IMR-90 (cell line): ENCODE results near the gene ATXN1. TPM values are rescaled to one million over a fixed set of nuclear protein-coding genes. Genes with fewer than 3 reads are reported as not detected.
A peak's percentile ranks its signal among the peaks of the same experiment; 100 is the strongest.

Experiments used
- ATAC-seq: fragments of 200-7000 bp; cut with Tn5 transposase; 2 replicates; pipeline ENCODE4 v1.9.1; 2020; ENCODE audit warnings: low read depth, mild to moderate bottlenecking, moderate library complexity
- BruUV-seq: library from RNA; stranded (reverse); fragments of 400-500 nt; replicated peaks from 2 replicates; lab custom pipeline; 2021; lab: Mats Ljungman, UMichigan
- CTCF ChIA-PET: fragments of 300-600 bp; formaldehyde crosslinking; extraction: SDS; loops from one replicate; lab custom pipeline; 2021; ENCODE audit warnings: antibody characterized with exemption; lab: Yijun Ruan, JAX
- POLR2A ChIA-PET: fragments of 300-600 bp; sonication (Branson Sonifier 250); formaldehyde crosslinking; loops from one replicate; lab custom pipeline; 2022; ENCODE audit warnings: antibody characterized with exemption; ENCODE audit not compliant: unreplicated experiment; lab: Charles Lee
- DNase-seq: peaks from one replicate; pipeline ENCODE4 v3.0.0; 2013
- H2AFZ ChIP-seq: replicated peaks from 2 replicates; pipeline ENCODE3; 2013; ENCODE audit warnings: low read length, mild to moderate bottlenecking; ENCODE audit not compliant: poor library complexity
- H2AK5ac ChIP-seq: 2 replicates; pipeline ENCODE4 v1.6.1; 2013; ENCODE audit warnings: low read depth, low read length, inconsistent platforms
- H2AK9ac ChIP-seq: replicated peaks from 2 replicates; pipeline ENCODE3; 2013; ENCODE audit warnings: mild to moderate bottlenecking, low read depth, low read length, moderate library complexity; ENCODE audit not compliant: poor library complexity
- H2BK120ac ChIP-seq: 2 replicates; pipeline ENCODE4 v1.6.1; 2013; ENCODE audit warnings: low read depth, low read length, inconsistent platforms
- H2BK15ac ChIP-seq: 3 replicates; pipeline ENCODE4 v1.6.1; 2013; ENCODE audit warnings: low read depth, low read length, inconsistent platforms
- H2BK20ac ChIP-seq: 2 replicates; pipeline ENCODE4 v1.6.1; 2013; ENCODE audit warnings: low read depth, mild to moderate bottlenecking, inconsistent platforms, low read length, moderate library complexity
- H2BK5ac ChIP-seq: 2 replicates; pipeline ENCODE4 v1.6.1; 2013; ENCODE audit warnings: mild to moderate bottlenecking, low read depth, low read length, inconsistent platforms; ENCODE audit not compliant: poor library complexity, severe bottlenecking
- H3K14ac ChIP-seq: replicated peaks from 2 replicates; pipeline ENCODE4 v1.6.1; 2013; ENCODE audit warnings: low read depth, low read length, inconsistent platforms
- H3K18ac ChIP-seq: 2 replicates; pipeline ENCODE4 v1.6.1; 2013; ENCODE audit warnings: low read depth, low read length, control low read depth
- H3K23ac ChIP-seq: 2 replicates; pipeline ENCODE4 v1.6.1; 2013; ENCODE audit warnings: low read depth, low read length, inconsistent platforms
- H3K27ac ChIP-seq: 2 replicates; pipeline ENCODE4 v1.5.1; 2013; ENCODE audit warnings: mild to moderate bottlenecking, control low read depth, low read length; ENCODE audit not compliant: insufficient read depth
- H3K27me3 ChIP-seq: 2 replicates; pipeline ENCODE4 v1.6.1; 2013; ENCODE audit warnings: low read length; ENCODE audit not compliant: control insufficient read depth, insufficient read depth
- H3K36me3 ChIP-seq: 2 replicates; pipeline ENCODE4 v1.6.1; 2013; ENCODE audit warnings: low read length, mixed read lengths; ENCODE audit not compliant: control insufficient read depth, insufficient read depth
- H3K4ac ChIP-seq: 2 replicates; pipeline ENCODE4 v1.6.1; 2013; ENCODE audit warnings: low read depth, low read length, inconsistent platforms
- H3K4me1 ChIP-seq: 2 replicates; pipeline ENCODE4 v1.6.1; 2013; ENCODE audit warnings: low read length, mixed read lengths; ENCODE audit not compliant: control insufficient read depth, insufficient read depth
- H3K4me2 ChIP-seq: 2 replicates; pipeline ENCODE4 v1.6.1; 2013; ENCODE audit warnings: low read depth, mild to moderate bottlenecking, control low read depth, low read length, moderate library complexity
- H3K4me3 ChIP-seq: 2 replicates; pipeline ENCODE4 v1.5.1; 2013; ENCODE audit warnings: low read depth, mild to moderate bottlenecking, control low read depth, low read length, moderate library complexity; ENCODE audit not compliant: insufficient read depth
- H3K56ac ChIP-seq: 2 replicates; pipeline ENCODE4 v1.6.1; 2013; ENCODE audit warnings: low read length, inconsistent platforms; ENCODE audit not compliant: insufficient read depth; ENCODE audit errors: extremely low read depth
- H3K79me1 ChIP-seq, 2 experiments: 2 replicates each; pipeline ENCODE4 v1.6.1; 2013; ENCODE audit warnings: low read length in 2 of 2, inconsistent platforms in 1 of 2, low read depth in 1 of 2
- H3K9ac ChIP-seq: 2 replicates; pipeline ENCODE4 v1.6.1; 2013; ENCODE audit warnings: low read depth, low read length, control low read depth
- H3K9me1 ChIP-seq: 2 replicates; pipeline ENCODE4 v1.6.1; 2013; ENCODE audit warnings: low read length, inconsistent platforms; ENCODE audit not compliant: insufficient read depth
- H3K9me3 ChIP-seq: 2 replicates; pipeline ENCODE4 v1.6.1; 2013; ENCODE audit warnings: low read length; ENCODE audit not compliant: control insufficient read depth, insufficient read depth
- H4K20me1 ChIP-seq: 2 replicates; pipeline ENCODE4 v1.6.1; 2013; ENCODE audit warnings: low read length, inconsistent platforms; ENCODE audit not compliant: insufficient read depth
- H4K5ac ChIP-seq: 2 replicates; pipeline ENCODE4 v1.6.1; 2013; ENCODE audit warnings: mild to moderate bottlenecking, low read depth, low read length, control low read depth
- H4K8ac ChIP-seq, 2 experiments: 2 replicates each; pipeline ENCODE4 v1.6.1; 2013; ENCODE audit warnings: low read depth in 2 of 2, low read length in 2 of 2, control low read depth in 1 of 2, inconsistent platforms in 1 of 2
- H4K91ac ChIP-seq: 2 replicates; pipeline ENCODE4 v1.6.1; 2013; ENCODE audit warnings: low read depth, low read length, inconsistent platforms; ENCODE audit not compliant: insufficient read depth
- BHLHE40 ChIP-seq: fragments of 150-350 bp; IDR thresholded peaks from 2 replicates; pipeline ENCODE4 v1.6.1; 2016; ENCODE audit warnings: mild to moderate bottlenecking, low read depth, low read length
- FOS ChIP-seq: fragments of 150-350 bp; IDR thresholded peaks from 2 replicates; pipeline ENCODE4 v1.6.1; 2016; ENCODE audit warnings: low read depth, low read length
- MAFK ChIP-seq: IDR thresholded peaks from 2 replicates; pipeline ENCODE4 v1.6.1; 2012; ENCODE audit warnings: low read depth, low read length, improper control_type of control experiment
- MXI1 ChIP-seq: IDR thresholded peaks from 2 replicates; pipeline ENCODE4 v1.6.1; 2012; ENCODE audit warnings: low read depth, mild to moderate bottlenecking, low read length, moderate library complexity, borderline replicate concordance
- POLR2A ChIP-seq: IDR thresholded peaks from 2 replicates; pipeline ENCODE4 v1.6.1; 2012; ENCODE audit warnings: mild to moderate bottlenecking, low read depth, low read length
- RAD21 ChIP-seq: IDR thresholded peaks from 2 replicates; pipeline ENCODE4 v1.6.1; 2012; ENCODE audit warnings: low read length, improper control_type of control experiment
- RFX5 ChIP-seq: IDR thresholded peaks from 2 replicates; pipeline ENCODE4 v1.8.0; 2012; ENCODE audit warnings: low read depth, mild to moderate bottlenecking, low read length, moderate library complexity
- SMC3 ChIP-seq: fragments of 150-350 bp; IDR thresholded peaks from 2 replicates; pipeline ENCODE4 v1.6.1; 2016; ENCODE audit warnings: low read depth, mild to moderate bottlenecking, antibody characterized with exemption, low read length, moderate library complexity
- WGBS, 2 experiments: methylation state at CpG; one replicate each; pipeline versions ENCODE4 v1.1.5 to v1.1.7; 2013; ENCODE audit warnings: missing lambda C conversion rate in 2 of 2; ENCODE audit not compliant: insufficient read length in 1 of 2; ENCODE audit errors: extremely low coverage in 2 of 2; 5-methylcytosine and 5-hydroxymethylcytosine counted together
- dilution Hi-C: fragments of 300-500 bp; cut with HindIII; formaldehyde crosslinking; loops from one replicate; pipeline ENCODE4 v1.14.3; 2018; ENCODE audit warnings: low sequenced_read_pairs; ENCODE audit not compliant: unreplicated experiment
- in situ Hi-C: fragments of 300-500 bp; cut with MboI; formaldehyde crosslinking; loops from 3 replicates; pipeline ENCODE4 v1.14.3; 2019; ENCODE audit warnings: low sequenced_read_pairs, inconsistent platforms, mixed read lengths
- intact Hi-C: fragments of 100-400 bp; cut with micrococcal nuclease; formaldehyde crosslinking; loops from 2 replicates; pipeline ENCODE4 v1.10.0; 2022
- polyA plus RNA-seq, 3 experiments: library from polyadenylated mRNA; depleted of rRNA; stranded (reverse); fragments of >200 nt; gene quantifications; 2 replicates each; pipeline ENCODE4 v1.2.3, GENCODE V29; 2012; ENCODE audit warnings: low replicate concordance in 1 of 3
- total RNA-seq: library from RNA; depleted of rRNA; stranded (reverse); fragments of >200 nt; gene quantifications from 2 replicates; pipeline ENCODE4 v1.2.3, GENCODE V29; 2012
- TF ChIP-seq, protein P1 (sequence below): fragments of 150-350 bp; IDR thresholded peaks from 2 replicates; pipeline ENCODE4 v1.6.1; 2016; ENCODE audit warnings: low read depth, mild to moderate bottlenecking, low read length, moderate library complexity, borderline replicate concordance

The ATXN1 gene
- total and polyA plus RNA-seq, 2 of the 4 experiments (the other 2 are of a cell fraction) = 7.3 to 11.1 TPM

GRCh38 chr6:16399158-16399557, 362.1 kb downstream of the ATXN1 start:
- TF ChIP-seq MXI1 (no peak), RAD21 (no peak), RFX5 (no peak), MAFK (no peak), SMC3 (no peak), POLR2A (no peak), FOS (no peak), BHLHE40 (no peak)
- TF ChIP-seq, protein P1, sequence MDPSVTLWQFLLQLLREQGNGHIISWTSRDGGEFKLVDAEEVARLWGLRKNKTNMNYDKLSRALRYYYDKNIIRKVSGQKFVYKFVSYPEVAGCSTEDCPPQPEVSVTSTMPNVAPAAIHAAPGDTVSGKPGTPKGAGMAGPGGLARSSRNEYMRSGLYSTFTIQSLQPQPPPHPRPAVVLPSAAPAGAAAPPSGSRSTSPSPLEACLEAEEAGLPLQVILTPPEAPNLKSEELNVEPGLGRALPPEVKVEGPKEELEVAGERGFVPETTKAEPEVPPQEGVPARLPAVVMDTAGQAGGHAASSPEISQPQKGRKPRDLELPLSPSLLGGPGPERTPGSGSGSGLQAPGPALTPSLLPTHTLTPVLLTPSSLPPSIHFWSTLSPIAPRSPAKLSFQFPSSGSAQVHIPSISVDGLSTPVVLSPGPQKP = no peak
- CTCF ChIA-PET = no interaction called here

More at GRCh38 chr6:16399158-16399557, 362.1 kb downstream of the ATXN1 start:
- Histone ChIP-seq H3K9me3 (no peaks in the 10 kb centered on the region), H2BK5ac (peak overlapping the region; percentile 82), H3K14ac (peak overlapping the region; percentile 74), H3K18ac (peak overlapping the region; percentile 93), H2AK9ac (peak overlapping the region; percentile 1), H2BK15ac (peak overlapping the region; percentile 69; the same call in 1 of the 3 replicates), H4K91ac (peak overlapping the region; percentile 34), H2BK120ac (peak overlapping the region; percentile 67), H3K27ac (peak overlapping the region; percentile 96; the same call in 1 of the 2 replicates), H3K23ac (peak overlapping the region; percentile 61; the same call in 1 of the 2 replicates), H4K5ac (peak overlapping the region; percentile 99), H3K79me1 (peaks cover 4 to 37% of the 10 kb centered on the region in 2 experiments), H3K4me3 (no peak overlapping the region), H2AK5ac (peak overlapping the region; percentile 76; the same call in 1 of the 2 replicates), H3K4ac (peak overlapping the region; percentile 80; the same call in 1 of the 2 replicates), H2AFZ (no peak overlapping the region), H3K4me1 (peaks cover 40% of the 10 kb centered on the region), H4K8ac (peak overlapping the region; percentile 26 to 64; a peak in 3 of 4 replicates), H3K9me1 (peaks cover 18% of the 10 kb centered on the region; the same call in 1 of the 2 replicates), H3K9ac (0 out of 2 replicates have a peak overlapping the region, but pooled peaks have one; percentile 19), H3K4me2 (peak overlapping the region; percentile 30; the same call in 1 of the 2 replicates), H4K20me1 (no peaks in the 10 kb centered on the region), H3K36me3 (peaks cover 3% of the 10 kb centered on the region), H2BK20ac (peak overlapping the region; percentile 74), H3K56ac (no peak overlapping the region), H3K27me3 (no peaks in the 10 kb centered on the region)
- intact Hi-C loops (loop anchor here (2.0 kb wide), 1 partner anchor 60 kb away; no protein-coding TSS in a partner anchor), dilution Hi-C loops (no loop called here), in situ Hi-C loops (no loop called here)
- POLR2A ChIA-PET = no interaction called here
- WGBS, 2 experiments = 100% methylated on average over 1 of the region's 8 CpGs; no CpG with 5 or more reads in 1 of the 2 experiments
- BruUV-seq = no TSS peak
- ATAC-seq = no peak
- no peak for DNase-seq
